Kidney (tissue), 22 donors: ENCODE data around the gene MTREX. TPM values are rescaled to one million over a fixed set of nuclear protein-coding genes. Genes with fewer than 3 reads are reported as not detected.

Source experiments
- DNase-seq, 5 donors: peaks; one replicate each; pipeline ENCODE4 v3.0.0-alpha.2; 2013 to 2020
- FAIRE-seq: peaks from 2 replicates; lab custom pipeline; 2012; peaks lifted over from hg19 to GRCh38; lab: Jason Lieb, UNC
- H3K27ac ChIP-seq, 2 donors: one replicate each; pipeline ENCODE4 v1.7.0; 2013; ENCODE audit warnings: low read depth in 2 of 2, low read length in 2 of 2, inconsistent platforms in 1 of 2
- H3K27me3 ChIP-seq: one replicate; pipeline ENCODE4 v1.7.1; 2013; ENCODE audit warnings: low read length, inconsistent platforms; ENCODE audit not compliant: control insufficient read depth, insufficient read depth
- H3K36me3 ChIP-seq, 3 donors: one replicate each; pipeline versions ENCODE4 v1.7.0 to v1.7.1; 2013; ENCODE audit warnings: low read length in 3 of 3, control low read depth in 1 of 3, inconsistent platforms in 1 of 3; ENCODE audit not compliant: insufficient read depth in 3 of 3, control insufficient read depth in 2 of 3
- H3K4me1 ChIP-seq, 3 donors: one replicate each; pipeline versions ENCODE4 v1.7.0 to v1.7.1; 2013; ENCODE audit warnings: low read length in 3 of 3, inconsistent platforms in 1 of 3, low read depth in 1 of 3; ENCODE audit not compliant: control insufficient read depth in 2 of 3, insufficient read depth in 2 of 3
- H3K4me3 ChIP-seq, 3 donors: one replicate each; pipeline versions ENCODE4 v1.7.0 to v1.8.1; 2013; ENCODE audit warnings: low read length in 3 of 3, control low read depth in 1 of 3, inconsistent platforms in 1 of 3
- H3K9ac ChIP-seq, 3 donors: one replicate each; pipeline versions ENCODE4 v1.7.0 to v1.7.1; 2013; ENCODE audit warnings: low read length in 3 of 3, control low read depth in 1 of 3, inconsistent platforms in 1 of 3
- H3K9me3 ChIP-seq, 3 donors: one replicate each; pipeline versions ENCODE4 v1.7.0 to v1.7.1; 2013; ENCODE audit warnings: low read length in 3 of 3, control low read depth in 1 of 3, inconsistent platforms in 1 of 3; ENCODE audit not compliant: control insufficient read depth in 2 of 3, insufficient read depth in 1 of 3
- intact Hi-C: fragments of 100-400 bp; cut with DNase I; formaldehyde crosslinking; loops from one replicate; pipeline ENCODE4 v1.11.1; 2022
- long read RNA-seq, 10 donors: library from polyadenylated mRNA in 1 of 10; unstranded in 1 of 10; transcript quantifications; one replicate each; pipeline ENCODE4 v2.0.0 and lab custom pipeline, GENCODE V29; 2021 to 2026
- polyA plus RNA-seq: library from polyadenylated mRNA; stranded (reverse); fragments of 350-450 nt; fragmentation: Illumina TruSeq; extraction: RNeasy Lipid Tissue Mini Kit (QIAGEN cat#74804); gene quantifications from one replicate; pipeline ENCODE4 v1.2.3, GENCODE V29; 2014; ENCODE audit warnings: low read depth, low replicate concordance; ENCODE audit not compliant: insufficient read depth
- total RNA-seq: library from RNA; stranded (reverse); fragmentation: NEBNext Ultra II Directional; extraction: Animal tissue kit (Norgen Biotek cat#: 25700); gene quantifications from one replicate; pipeline ENCODE4 v1.2.1, GENCODE V29; 2021
- TF ChIP-seq, protein P1 (sequence below): IDR thresholded peaks from 3 replicates; pipeline ENCODE4 v1.5.1; 2012; ENCODE audit warnings: mild to moderate bottlenecking, moderate library complexity, borderline replicate concordance; ENCODE audit not compliant: insufficient read depth; ENCODE audit errors: extremely low read depth
- donor health status: control.
- donor health status: control.
- donor health status: control.
- donor health status: control.
- donor health status: control.
- donor health status: DM: yes; HTN: yes; CAD: no.
- donor health status: Normal renal cell carcinoma (clear cell type).

MTREX gene
- total RNA-seq: 69.7 TPM
- polyA plus RNA-seq: 19.3 TPM
- long read RNA-seq, donor 1, full-length matches to known transcripts: 1 of 102 reads
- long read RNA-seq, donor 1, partial matches to known transcripts: 101 of 102 reads
- long read RNA-seq, donor 1, other reads (novel, unspliced or antisense): 0 of 102 reads
- long read RNA-seq, donor 2, partial matches to known transcripts: 52 of 103 reads
- long read RNA-seq, donor 2, other reads (novel, unspliced or antisense): 51 of 103 reads
- long read RNA-seq, donor 3, full-length matches to known transcripts: 4 of 135 reads
- long read RNA-seq, donor 3, partial matches to known transcripts: 131 of 135 reads
- long read RNA-seq, donor 3, other reads (novel, unspliced or antisense): 0 of 135 reads
- long read RNA-seq, donor 4, full-length matches to known transcripts: 5 of 119 reads
- long read RNA-seq, donor 4, partial matches to known transcripts: 94 of 119 reads
- long read RNA-seq, donor 4, other reads (novel, unspliced or antisense): 20 of 119 reads
- long read RNA-seq, donor 5: 0 reads
- long read RNA-seq, donor 6, full-length matches to known transcripts: 5 of 141 reads
- long read RNA-seq, donor 6, partial matches to known transcripts: 129 of 141 reads
- long read RNA-seq, donor 6, other reads (novel, unspliced or antisense): 7 of 141 reads
- long read RNA-seq, donor 7, full-length matches to known transcripts: 11 of 22 reads
- long read RNA-seq, donor 7, partial matches to known transcripts: 5 of 22 reads
- long read RNA-seq, donor 7, other reads (novel, unspliced or antisense): 6 of 22 reads
- long read RNA-seq, donor 8, full-length matches to known transcripts: 2 of 2 reads
- long read RNA-seq, donor 8, partial matches to known transcripts: 0 of 2 reads
- long read RNA-seq, donor 8, other reads (novel, unspliced or antisense): 0 of 2 reads
- long read RNA-seq, donor 9: 0 reads
- long read RNA-seq, donor 10, full-length matches to known transcripts: 2 of 300 reads
- long read RNA-seq, donor 10, partial matches to known transcripts: 222 of 300 reads
- long read RNA-seq, donor 10, other reads (novel, unspliced or antisense): 76 of 300 reads

DNA sequence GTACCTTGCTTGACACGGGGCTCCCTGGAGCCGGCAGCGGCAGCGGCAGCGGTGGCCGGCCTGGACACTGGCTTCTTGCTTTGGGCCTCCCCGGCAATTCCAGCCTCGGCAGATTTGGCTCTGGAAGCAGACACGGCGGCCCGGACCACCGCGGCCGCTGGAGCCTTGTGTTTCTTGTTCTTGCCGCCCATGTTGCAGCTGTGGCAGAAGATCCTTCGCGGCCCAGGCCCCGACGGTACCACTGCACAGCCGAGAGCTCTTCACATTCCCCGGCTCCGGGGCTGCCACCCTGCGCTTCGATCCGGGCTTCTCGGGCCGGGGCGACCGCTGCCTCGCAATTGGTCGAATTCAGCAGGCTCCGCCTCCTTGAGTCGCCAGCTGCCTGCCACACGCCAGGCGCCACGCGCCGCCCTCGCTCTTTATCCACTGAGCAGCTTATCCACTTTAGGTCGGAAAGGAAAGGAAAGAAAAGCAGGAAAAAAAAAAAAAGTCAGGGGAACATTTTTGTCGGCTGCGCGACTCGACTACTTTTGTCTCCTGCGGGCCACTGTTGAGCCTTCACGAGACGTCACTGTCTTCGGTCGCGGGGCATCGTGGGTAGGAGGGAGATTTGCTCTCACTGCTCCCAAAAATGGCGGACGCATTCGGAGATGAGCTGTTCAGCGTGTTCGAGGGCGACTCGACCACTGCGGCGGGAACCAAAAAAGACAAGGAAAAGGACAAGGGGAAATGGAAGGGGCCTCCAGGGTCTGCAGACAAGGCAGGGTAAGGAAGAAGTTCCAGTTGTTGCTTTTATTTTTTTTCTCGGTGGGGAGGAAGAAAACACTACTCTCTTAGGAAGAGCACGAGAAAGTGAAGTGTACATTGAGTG lies at the start of gene MTREX, which contains the start of gene DHX29:
MTREX (plus strand) TSS at position 607 of the 871 bp plus-strand sequence; CDS start at position 632, 25 bp downstream.
DHX29 (minus strand) TSS at position 312 of the 871 bp plus-strand sequence; CDS start at position 191, 121 bp downstream.
- Histone ChIP-seq H3K36me3 (no peaks in the 10 kb centered on the region), H3K9me3 (no peaks in the 10 kb centered on the region), H3K27ac (peak within 1 kb of the TSS; percentile 88 to 93), H3K27me3 (no peaks in the 10 kb centered on the region), H3K4me3 (peak within 1 kb of the TSS; percentile 96 to 98 (median 97)), H3K9ac (peak within 1 kb of the TSS; percentile 68 to 97 (median 96)), H3K4me1 (peaks cover 3 to 32% (median 19%) of the 10 kb centered on the region in 3 donors)
- FAIRE-seq: peak; percentile 66
- intact Hi-C loops: no loop called here
- TF ChIP-seq, protein P1, sequence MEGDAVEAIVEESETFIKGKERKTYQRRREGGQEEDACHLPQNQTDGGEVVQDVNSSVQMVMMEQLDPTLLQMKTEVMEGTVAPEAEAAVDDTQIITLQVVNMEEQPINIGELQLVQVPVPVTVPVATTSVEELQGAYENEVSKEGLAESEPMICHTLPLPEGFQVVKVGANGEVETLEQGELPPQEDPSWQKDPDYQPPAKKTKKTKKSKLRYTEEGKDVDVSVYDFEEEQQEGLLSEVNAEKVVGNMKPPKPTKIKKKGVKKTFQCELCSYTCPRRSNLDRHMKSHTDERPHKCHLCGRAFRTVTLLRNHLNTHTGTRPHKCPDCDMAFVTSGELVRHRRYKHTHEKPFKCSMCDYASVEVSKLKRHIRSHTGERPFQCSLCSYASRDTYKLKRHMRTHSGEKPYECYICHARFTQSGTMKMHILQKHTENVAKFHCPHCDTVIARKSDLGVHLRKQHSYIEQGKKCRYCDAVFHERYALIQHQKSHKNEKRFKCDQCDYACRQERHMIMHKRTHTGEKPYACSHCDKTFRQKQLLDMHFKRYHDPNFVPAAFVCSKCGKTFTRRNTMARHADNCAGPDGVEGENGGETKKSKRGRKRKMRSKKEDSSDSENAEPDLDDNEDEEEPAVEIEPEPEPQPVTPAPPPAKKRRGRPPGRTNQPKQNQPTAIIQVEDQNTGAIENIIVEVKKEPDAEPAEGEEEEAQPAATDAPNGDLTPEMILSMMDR: no peak
- DNase-seq: peak; percentile 93 to 98 (median 97)

DNA sequence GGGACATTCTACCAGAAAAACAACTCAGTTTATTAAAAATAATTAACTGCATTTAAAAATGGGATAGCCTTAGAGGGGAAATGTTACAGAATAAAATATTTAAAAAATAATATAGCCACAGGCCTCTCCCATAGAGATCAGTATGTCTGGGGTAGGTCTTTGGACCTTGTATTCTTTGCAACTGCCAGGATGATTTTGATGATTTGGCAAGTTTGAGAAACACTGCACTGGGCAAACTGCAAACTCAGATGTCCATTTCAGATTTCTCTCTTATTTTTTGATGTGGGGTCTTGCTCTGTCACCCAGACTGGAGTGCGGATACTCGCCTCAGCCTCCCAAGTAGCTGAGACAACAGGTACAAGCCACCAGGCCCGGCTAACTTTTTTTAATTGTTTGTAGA lies 49.5 kb upstream of the MTREX start:
- H3K27me3 ChIP-seq: no peaks in the 10 kb centered on the region
- DNase-seq (no peak), FAIRE-seq (no peak)
- TF ChIP-seq, protein P1: no peak
- no peak overlapping the region for H3K27ac ChIP-seq
- H3K9me3 ChIP-seq: no peaks in the 10 kb centered on the region
- no peak overlapping the region for H3K4me3 ChIP-seq
- H3K4me1 ChIP-seq: no peaks in the 10 kb centered on the region
- H3K36me3 ChIP-seq: peaks cover 7 to 32% (median 15%) of the 10 kb centered on the region in 3 donors
- H3K9ac ChIP-seq: no peak overlapping the region
- intact Hi-C loops: no loop called here

DNA sequence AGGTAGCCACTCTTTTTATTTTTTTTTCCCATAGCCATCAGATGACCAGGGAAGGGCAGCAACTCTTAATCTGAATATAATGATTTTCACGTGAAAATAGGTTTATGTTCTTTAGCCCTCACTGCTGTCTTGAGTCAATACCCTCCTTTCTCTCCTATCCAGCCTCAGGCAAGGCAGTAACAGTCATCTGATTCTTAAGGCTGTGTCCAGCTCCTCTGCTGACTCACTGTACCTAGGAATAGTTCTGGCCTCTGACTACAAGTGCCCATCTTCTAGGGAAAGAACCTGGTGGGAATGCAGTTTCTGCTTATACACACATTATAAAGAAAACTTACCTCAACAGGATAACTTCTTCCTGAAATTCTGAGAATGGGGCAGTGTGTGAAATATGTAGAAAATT lies 31.0 kb upstream of the MTREX start:
- H3K36me3 ChIP-seq: peaks cover 9 to 48% (median 32%) of the 10 kb centered on the region in 3 donors
- TF ChIP-seq, protein P1: no peak
- intact Hi-C loops: no loop called here
- no peak overlapping the region for H3K4me3 ChIP-seq
- no peaks in the 10 kb centered on the region for H3K9me3 ChIP-seq
- no peak overlapping the region for H3K9ac ChIP-seq
- H3K27ac ChIP-seq: no peak overlapping the region
- no peaks in the 10 kb centered on the region for H3K4me1 ChIP-seq
- H3K27me3 ChIP-seq: no peaks in the 10 kb centered on the region
- FAIRE-seq: no peak
- no peak for DNase-seq
